ENCODE measurements around the gene MBLAC1. TPM values are rescaled to one million over a fixed set of nuclear protein-coding genes. Genes with fewer than 3 reads are reported as not detected.
A peak's percentile ranks its signal among the peaks of the same experiment; 100 is the strongest.

The MBLAC1 gene
- total and polyA plus RNA-seq, 2 of the 4 experiments (the other 2 are of a cell fraction): 0.72 to 1.4 TPM

DNA sequence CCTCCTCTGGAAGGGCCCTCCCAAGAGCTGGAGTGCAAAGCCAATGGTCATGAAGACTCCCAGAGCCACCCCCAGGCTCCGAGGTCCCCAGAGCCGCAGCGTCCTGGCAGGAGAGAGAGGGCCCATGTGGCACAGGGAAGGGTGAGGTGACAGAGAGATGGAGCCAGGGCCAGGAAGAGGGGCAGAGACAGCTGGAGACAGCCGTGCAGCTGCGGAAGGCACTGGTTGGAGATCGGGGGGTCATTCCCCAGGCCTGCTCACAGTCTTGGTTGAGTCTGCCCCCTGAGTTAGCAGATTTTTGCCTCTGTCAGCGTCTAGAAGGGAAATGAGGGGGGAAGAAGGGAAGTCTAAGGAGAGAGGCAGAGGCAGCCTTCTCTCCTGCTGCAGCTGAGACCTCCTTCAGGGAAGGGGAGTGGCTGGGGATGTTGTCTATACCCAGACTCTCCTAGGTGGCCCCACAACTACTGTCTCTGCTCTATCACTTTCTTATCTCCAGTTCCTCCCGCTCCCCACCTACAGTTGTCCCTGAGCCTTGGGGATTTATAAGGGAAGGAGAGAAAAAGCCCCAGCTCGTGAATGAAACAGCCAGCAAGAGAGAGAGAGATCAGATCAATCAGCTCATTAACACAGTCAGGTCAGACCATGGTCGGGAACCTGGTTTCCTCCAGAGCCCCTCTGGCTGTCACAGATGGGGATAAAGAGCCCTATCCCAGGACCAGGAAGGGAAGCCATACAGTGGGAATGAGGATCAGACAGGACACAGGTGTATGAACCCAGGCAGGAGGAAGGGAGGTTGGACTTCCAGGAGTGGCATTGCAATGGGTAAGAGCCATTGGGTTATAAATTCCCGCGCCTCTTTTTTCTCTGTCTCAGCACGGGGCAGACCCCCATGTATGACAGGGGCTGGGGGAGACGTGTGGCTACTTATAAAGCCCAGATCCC lies 40.5 kb downstream of the MBLAC1 start:
- peak overlapping the region; percentile 82 to 91; a peak in 2 of 4 replicates for H4K8ac ChIP-seq (ENCODE audit: low read depth in 2 of 2, low read length in 2 of 2)
- WGBS, 2 experiments (ENCODE audit: extremely low coverage in 2 of 2, insufficient read length in 1 of 2): 37% methylated on average over 3 of the region's 14 CpGs; no CpG with 5 or more reads in 1 of the 2 experiments
- ChIA-PET CTCF (interaction anchor here (0.9 to 1.0 kb wide), 2 partner anchors 10 to 12 kb away, joined by 3 to 5 read pairs; partner anchors contain the start of genes GPC2 and STAG3), POLR2A (ENCODE audit: unreplicated experiment) (interaction anchor here (1.0 kb wide), 1 partner anchor 10 kb away, joined by 4 read pairs; the partner anchor contains the start of gene GPC2)
- DNase-seq (no peak), ATAC-seq (ENCODE audit: low read depth) (no peak)
- in situ Hi-C loops (cut with MboI; ENCODE audit: low sequenced_read_pairs): no loop called here
- H2BK5ac ChIP-seq (ENCODE audit: low read depth, low read length, poor library complexity, severe bottlenecking): no peak overlapping the region
- H4K20me1 ChIP-seq (ENCODE audit: insufficient read depth, low read length): no peaks in the 10 kb centered on the region
- peak overlapping the region; percentile 39; the same call in 1 of the 2 replicates for H3K4me3 ChIP-seq (ENCODE audit: insufficient read depth, low read depth, low read length)
- H3K79me1 ChIP-seq (ENCODE audit: low read depth in 1 of 2, low read length in 2 of 2): peaks cover 0 to 8% of the 10 kb centered on the region in 2 experiments; a peak in 1 of 4 replicates
- H3K56ac ChIP-seq (ENCODE audit: extremely low read depth, insufficient read depth, low read length): no peak overlapping the region
- H3K4ac ChIP-seq (ENCODE audit: low read depth, low read length): peak overlapping the region; percentile 84
- peaks cover 3% of the 10 kb centered on the region; the same call in 1 of the 2 replicates for H3K36me3 ChIP-seq (ENCODE audit: control insufficient read depth, insufficient read depth, low read length)
- H2BK120ac ChIP-seq (ENCODE audit: low read depth, low read length): peak overlapping the region; percentile 70
- H2AK9ac ChIP-seq (replicated peaks; ENCODE audit: low read depth, low read length, poor library complexity): peak overlapping the region; percentile 82
- H3K27me3 ChIP-seq (ENCODE audit: control insufficient read depth, insufficient read depth, low read length): no peaks in the 10 kb centered on the region
- H3K4me1 ChIP-seq (ENCODE audit: control insufficient read depth, insufficient read depth, low read length): peaks cover 6% of the 10 kb centered on the region
- no peaks in the 10 kb centered on the region for H3K9me3 ChIP-seq (ENCODE audit: control insufficient read depth, insufficient read depth, low read length)
- 0 out of 2 replicates have a peak overlapping the region, but pooled peaks have one; percentile 5 for H2BK20ac ChIP-seq (ENCODE audit: low read depth, low read length)
- H3K9me1 ChIP-seq (ENCODE audit: insufficient read depth, low read length): peaks cover 3% of the 10 kb centered on the region; the same call in 1 of the 2 replicates
- H3K27ac ChIP-seq (ENCODE audit: insufficient read depth, low read length): no peak overlapping the region
- H2BK15ac ChIP-seq (ENCODE audit: low read depth, low read length): no peak overlapping the region; the same call in 1 of the 3 replicates
- H4K5ac ChIP-seq (ENCODE audit: low read depth, low read length): no peak overlapping the region; the same call in 1 of the 2 replicates
- H2AFZ ChIP-seq (replicated peaks; ENCODE audit: low read length, poor library complexity): peak overlapping the region; percentile 94
- H3K4me2 ChIP-seq (ENCODE audit: low read depth, low read length): peak overlapping the region; percentile 78; the same call in 1 of the 2 replicates
- peak overlapping the region; percentile 60; the same call in 1 of the 2 replicates for H4K91ac ChIP-seq (ENCODE audit: insufficient read depth, low read depth, low read length)
- intact Hi-C loops (cut with micrococcal nuclease): no loop called here
- peak overlapping the region; percentile 54 for H3K23ac ChIP-seq (ENCODE audit: low read depth, low read length)
- no TSS peak for BruUV-seq (replicated peaks)
- peak overlapping the region; percentile 61; the same call in 1 of the 2 replicates for H3K9ac ChIP-seq (ENCODE audit: low read depth, low read length)
- dilution Hi-C loops (cut with HindIII; ENCODE audit: low sequenced_read_pairs, unreplicated experiment): no loop called here
- H2AK5ac ChIP-seq (ENCODE audit: low read depth, low read length): peak overlapping the region; percentile 23; the same call in 1 of the 2 replicates
- H3K14ac ChIP-seq (replicated peaks; ENCODE audit: low read depth, low read length): peak overlapping the region; percentile 87
- H3K18ac ChIP-seq (ENCODE audit: low read depth, low read length): no peak overlapping the region
- TF ChIP-seq POLR2A (IDR thresholded peaks at IDR 0.05; ENCODE audit: low read depth, low read length) (no peak), SMC3 (IDR thresholded peaks at IDR 0.05; ENCODE audit: low read depth, low read length) (no peak), RAD21 (IDR thresholded peaks at IDR 0.05; ENCODE audit: low read length) (no peak), CHD1 (IDR thresholded peaks at IDR 0.05; ENCODE audit: low read depth, low read length) (no peak), RFX5 (IDR thresholded peaks at IDR 0.05; ENCODE audit: low read depth, low read length) (no peak), CEBPB (IDR thresholded peaks at IDR 0.05; ENCODE audit: low read depth, low read length) (no peak), NFE2L2 (IDR thresholded peaks at IDR 0.05; ENCODE audit: low read depth, low read length) (no peak), MAFK (IDR thresholded peaks at IDR 0.05; ENCODE audit: low read depth, low read length) (no peak), BHLHE40 (IDR thresholded peaks at IDR 0.05; ENCODE audit: low read depth, low read length) (no peak), MAZ (IDR thresholded peaks at IDR 0.05; ENCODE audit: borderline replicate concordance, low read depth, low read length) (no peak), MXI1 (IDR thresholded peaks at IDR 0.05; ENCODE audit: borderline replicate concordance, low read depth, low read length) (no peak), RCOR1 (IDR thresholded peaks at IDR 0.05; ENCODE audit: insufficient replicate concordance, low read length) (no peak), FOS (IDR thresholded peaks at IDR 0.05; ENCODE audit: low read depth, low read length) (no peak)
- TF ChIP-seq, protein P1, sequence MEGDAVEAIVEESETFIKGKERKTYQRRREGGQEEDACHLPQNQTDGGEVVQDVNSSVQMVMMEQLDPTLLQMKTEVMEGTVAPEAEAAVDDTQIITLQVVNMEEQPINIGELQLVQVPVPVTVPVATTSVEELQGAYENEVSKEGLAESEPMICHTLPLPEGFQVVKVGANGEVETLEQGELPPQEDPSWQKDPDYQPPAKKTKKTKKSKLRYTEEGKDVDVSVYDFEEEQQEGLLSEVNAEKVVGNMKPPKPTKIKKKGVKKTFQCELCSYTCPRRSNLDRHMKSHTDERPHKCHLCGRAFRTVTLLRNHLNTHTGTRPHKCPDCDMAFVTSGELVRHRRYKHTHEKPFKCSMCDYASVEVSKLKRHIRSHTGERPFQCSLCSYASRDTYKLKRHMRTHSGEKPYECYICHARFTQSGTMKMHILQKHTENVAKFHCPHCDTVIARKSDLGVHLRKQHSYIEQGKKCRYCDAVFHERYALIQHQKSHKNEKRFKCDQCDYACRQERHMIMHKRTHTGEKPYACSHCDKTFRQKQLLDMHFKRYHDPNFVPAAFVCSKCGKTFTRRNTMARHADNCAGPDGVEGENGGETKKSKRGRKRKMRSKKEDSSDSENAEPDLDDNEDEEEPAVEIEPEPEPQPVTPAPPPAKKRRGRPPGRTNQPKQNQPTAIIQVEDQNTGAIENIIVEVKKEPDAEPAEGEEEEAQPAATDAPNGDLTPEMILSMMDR (conservative IDR thresholded peaks at IDR 0.05; ENCODE audit: low read depth, low read length): no peak
